HG02938 (cell line): ENCODE measurements around the gene PFDN2.

Experiments used
- ATAC-seq: cut with Tn5 transposase; IDR thresholded peaks from one replicate; pipeline ENCODE4 v1.9.1; 2021; ENCODE audit warnings: mild to moderate bottlenecking, moderate library complexity; ENCODE audit not compliant: unreplicated experiment

PFDN2 gene

GRCh38 chr1:161061419-161061818 lies 56.4 kb downstream of the PFDN2 start:
- no peak for ATAC-seq

DNA sequence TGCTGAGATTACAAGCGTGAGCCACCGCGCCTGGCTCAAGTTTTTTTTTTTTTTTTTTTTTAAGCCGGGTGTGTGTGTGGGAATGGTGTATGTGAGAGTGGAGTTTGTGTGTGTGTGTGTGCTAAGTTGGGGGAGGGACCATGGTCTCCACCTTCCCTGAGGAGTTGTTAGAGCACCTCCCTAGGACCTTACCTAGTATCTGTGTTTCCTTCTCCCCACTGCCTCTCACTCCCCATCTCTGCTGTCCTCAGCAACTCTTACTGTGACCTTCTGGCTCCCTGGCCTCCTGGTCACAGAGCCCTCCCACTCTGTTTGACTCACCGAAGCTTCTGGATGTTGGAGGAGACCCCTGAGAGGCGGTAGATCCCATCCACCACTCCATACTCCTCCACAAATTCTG lies 58.5 kb downstream of the PFDN2 start:
- no peak for ATAC-seq

DNA sequence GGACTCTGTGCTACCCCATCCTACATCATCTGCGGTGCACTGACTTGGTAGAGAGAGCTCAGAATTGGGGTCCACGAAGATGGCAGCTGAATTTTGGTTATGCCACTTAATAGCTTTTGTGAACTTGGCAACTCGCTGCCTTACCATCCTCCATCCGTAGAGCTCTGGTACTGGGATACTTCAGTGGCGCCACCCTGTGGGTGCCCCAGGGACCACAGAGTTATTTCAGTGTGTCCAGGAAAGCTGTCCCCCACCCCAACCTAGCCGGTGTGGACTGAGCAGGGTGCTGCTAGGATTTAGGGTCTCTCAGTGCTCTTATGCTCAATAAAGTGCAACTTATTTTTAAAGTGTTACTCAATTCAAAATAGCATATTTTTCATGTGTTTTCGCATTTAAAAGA lies 63.0 kb downstream of the PFDN2 start:
- ATAC-seq, result no peak

GRCh38 chr1:161054232-161054631 lies 63.6 kb downstream of the PFDN2 start:
- no peak for ATAC-seq

- ATAC-seq, result no peak
These were observed 64.9 kb downstream of the PFDN2 start for GRCh38 chr1:161052899-161053298.

DNA sequence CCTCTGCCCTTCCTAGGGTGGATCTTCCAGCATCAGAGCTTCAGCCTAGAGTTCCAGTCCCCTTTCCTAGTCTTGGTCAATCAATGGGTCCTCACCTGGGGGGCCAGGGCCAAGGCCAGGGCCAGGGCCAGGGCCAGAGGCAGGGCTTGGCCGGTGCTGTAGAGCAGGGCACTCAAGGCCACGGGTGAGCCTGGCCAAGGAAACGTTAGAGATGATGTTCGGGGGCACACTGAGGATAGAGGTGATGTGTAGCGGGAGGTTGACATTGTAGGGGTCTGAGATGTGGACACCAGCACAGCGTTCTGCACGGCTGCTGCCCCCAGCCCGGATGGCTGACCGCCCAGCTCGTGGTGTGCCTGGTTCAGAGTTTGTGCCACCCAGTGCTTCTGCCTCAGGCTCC lies 66.6 kb downstream of the PFDN2 start:
- ATAC-seq, result no peak
